ENCODE measurements around the gene ENTHD1.
"Not testable (repeated sequence)": the region's sequence is repeated elsewhere in the genome, so short reads cannot be mapped to it uniquely, and the experiment has no call there.

The ENTHD1 gene

DNA sequence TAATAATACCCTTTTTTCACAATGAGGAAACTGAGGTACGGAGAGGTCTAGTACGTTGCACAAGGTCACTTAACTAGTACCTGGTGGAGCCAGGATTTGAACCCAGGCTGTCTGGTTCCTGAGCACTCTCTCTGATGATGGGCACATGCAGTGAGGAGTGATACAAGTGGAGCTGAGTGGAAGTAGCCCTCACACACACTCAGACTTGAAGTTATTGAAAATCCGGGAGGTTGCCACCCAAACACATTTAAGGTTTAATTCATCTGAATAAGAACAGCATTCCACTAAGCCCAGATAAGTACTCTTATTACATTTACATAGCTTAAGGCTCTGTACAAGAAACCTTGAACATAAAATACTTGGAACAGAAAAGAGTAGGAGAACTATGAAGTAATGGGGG lies 12.1 kb upstream of the ENTHD1 start:
- Histone ChIP-seq H3K4me2 (ENCODE audit: low read length) (no peak overlapping the region), H3K9me2 (ENCODE audit: low read depth, low read length) (no peaks in the 10 kb centered on the region), H3K79me2 (ENCODE audit: insufficient read depth, low read length) (no peaks in the 10 kb centered on the region), H3K4me3 (ENCODE audit: low read depth, low read length, poor library complexity, severe bottlenecking) (no peak overlapping the region), H3K27me3 (ENCODE audit: insufficient read depth, low read length) (no peaks in the 10 kb centered on the region), H3K9ac (ENCODE audit: low read length) (no peak overlapping the region), H3F3A (ENCODE audit: insufficient read depth, low read length) (no peaks in the 10 kb centered on the region), H3K27ac (ENCODE audit: low read depth, low read length, poor library complexity, severe bottlenecking) (no peak overlapping the region), H4K20me1 (ENCODE audit: insufficient read depth, low read length) (no peaks in the 10 kb centered on the region), H3K9me3 (ENCODE audit: low read length) (no peaks in the 10 kb centered on the region), H3K36me3 (ENCODE audit: insufficient read depth, low read length) (no peaks in the 10 kb centered on the region), H3K4me1 (ENCODE audit: insufficient read depth, low read length, severe bottlenecking) (no peaks in the 10 kb centered on the region), H2AFZ (ENCODE audit: low read length) (no peak overlapping the region)
- TF ChIP-seq EZH2 (IDR thresholded peaks at IDR 0.05; ENCODE audit: borderline replicate concordance, low read length) = no peak
- TF ChIP-seq, protein P1, sequence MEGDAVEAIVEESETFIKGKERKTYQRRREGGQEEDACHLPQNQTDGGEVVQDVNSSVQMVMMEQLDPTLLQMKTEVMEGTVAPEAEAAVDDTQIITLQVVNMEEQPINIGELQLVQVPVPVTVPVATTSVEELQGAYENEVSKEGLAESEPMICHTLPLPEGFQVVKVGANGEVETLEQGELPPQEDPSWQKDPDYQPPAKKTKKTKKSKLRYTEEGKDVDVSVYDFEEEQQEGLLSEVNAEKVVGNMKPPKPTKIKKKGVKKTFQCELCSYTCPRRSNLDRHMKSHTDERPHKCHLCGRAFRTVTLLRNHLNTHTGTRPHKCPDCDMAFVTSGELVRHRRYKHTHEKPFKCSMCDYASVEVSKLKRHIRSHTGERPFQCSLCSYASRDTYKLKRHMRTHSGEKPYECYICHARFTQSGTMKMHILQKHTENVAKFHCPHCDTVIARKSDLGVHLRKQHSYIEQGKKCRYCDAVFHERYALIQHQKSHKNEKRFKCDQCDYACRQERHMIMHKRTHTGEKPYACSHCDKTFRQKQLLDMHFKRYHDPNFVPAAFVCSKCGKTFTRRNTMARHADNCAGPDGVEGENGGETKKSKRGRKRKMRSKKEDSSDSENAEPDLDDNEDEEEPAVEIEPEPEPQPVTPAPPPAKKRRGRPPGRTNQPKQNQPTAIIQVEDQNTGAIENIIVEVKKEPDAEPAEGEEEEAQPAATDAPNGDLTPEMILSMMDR (IDR thresholded peaks at IDR 0.05; ENCODE audit: low read length) = no peak

DNA sequence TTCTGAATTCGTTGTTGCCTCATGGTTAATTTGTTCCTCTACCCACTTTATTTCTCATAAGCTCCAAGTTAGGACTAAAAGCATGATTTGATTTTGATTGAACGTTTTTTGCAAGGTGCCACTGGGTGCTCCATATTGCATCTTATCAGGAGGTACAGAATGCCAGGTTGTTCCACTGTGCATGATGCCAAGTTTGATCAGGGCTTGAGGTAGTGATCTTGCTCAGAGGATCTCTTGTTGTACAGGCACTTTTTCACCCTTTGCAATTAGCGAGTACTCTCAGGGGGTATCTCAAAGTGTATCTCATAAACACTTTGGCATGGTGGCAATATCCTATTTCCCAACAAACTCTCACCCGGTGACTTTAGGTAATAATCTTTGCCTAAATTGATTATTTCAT lies 11.3 kb upstream of the ENTHD1 start:
- no peaks in the 10 kb centered on the region for H3K9me2 ChIP-seq (ENCODE audit: low read depth, low read length)
- no peaks in the 10 kb centered on the region for H3K4me1 ChIP-seq (ENCODE audit: insufficient read depth, low read length, severe bottlenecking)
- no peak overlapping the region for H3K27ac ChIP-seq (ENCODE audit: low read depth, low read length, poor library complexity, severe bottlenecking)
- H3K4me3 ChIP-seq (ENCODE audit: low read depth, low read length, poor library complexity, severe bottlenecking) = no peak overlapping the region
- H2AFZ ChIP-seq (ENCODE audit: low read length) = no peak overlapping the region
- no peak overlapping the region for H3K4me2 ChIP-seq (ENCODE audit: low read length)
- H3F3A ChIP-seq (ENCODE audit: insufficient read depth, low read length) = no peaks in the 10 kb centered on the region
- H3K27me3 ChIP-seq (ENCODE audit: insufficient read depth, low read length) = no peaks in the 10 kb centered on the region
- TF ChIP-seq EZH2 (IDR thresholded peaks at IDR 0.05; ENCODE audit: borderline replicate concordance, low read length) = no peak
- TF ChIP-seq, protein P1 (IDR thresholded peaks at IDR 0.05; ENCODE audit: low read length) = no peak
- H3K9me3 ChIP-seq (ENCODE audit: low read length) = no peaks in the 10 kb centered on the region
- H3K36me3 ChIP-seq (ENCODE audit: insufficient read depth, low read length) = no peaks in the 10 kb centered on the region
- H3K79me2 ChIP-seq (ENCODE audit: insufficient read depth, low read length) = no peaks in the 10 kb centered on the region
- H3K9ac ChIP-seq (ENCODE audit: low read length) = no peak overlapping the region
- no peaks in the 10 kb centered on the region for H4K20me1 ChIP-seq (ENCODE audit: insufficient read depth, low read length)

DNA sequence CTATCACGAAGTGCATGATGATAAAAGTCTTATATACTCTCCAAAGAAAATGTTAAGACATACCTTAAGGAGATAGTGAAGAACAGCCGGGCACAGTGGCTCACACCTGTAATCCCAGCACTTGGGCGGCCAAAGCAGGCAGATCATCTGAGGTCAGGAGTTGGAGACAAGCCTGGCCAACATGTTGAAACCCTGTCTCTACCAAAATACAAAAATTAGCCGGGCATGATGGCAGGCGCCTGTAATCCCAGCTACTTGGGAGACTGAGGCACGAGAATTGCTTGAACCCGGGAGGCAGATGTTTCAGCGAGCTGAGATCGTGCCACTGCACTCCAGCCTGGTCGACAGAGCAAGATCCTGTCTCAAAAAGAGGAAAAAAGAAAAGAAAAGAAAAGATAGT lies 10.5 kb upstream of the ENTHD1 start:
- not testable (repeated sequence) for H3K9ac ChIP-seq (ENCODE audit: low read length); H3K9me2 ChIP-seq (ENCODE audit: low read depth, low read length); H3K79me2 ChIP-seq (ENCODE audit: insufficient read depth, low read length); H3K36me3 ChIP-seq (ENCODE audit: insufficient read depth, low read length); H3K9me3 ChIP-seq (ENCODE audit: low read length); H3K4me1 ChIP-seq (ENCODE audit: insufficient read depth, low read length, severe bottlenecking); H3F3A ChIP-seq (ENCODE audit: insufficient read depth, low read length); H3K27me3 ChIP-seq (ENCODE audit: insufficient read depth, low read length); H3K27ac ChIP-seq (ENCODE audit: low read depth, low read length, poor library complexity, severe bottlenecking); H3K4me2 ChIP-seq (ENCODE audit: low read length); H2AFZ ChIP-seq (ENCODE audit: low read length); H4K20me1 ChIP-seq (ENCODE audit: insufficient read depth, low read length); H3K4me3 ChIP-seq (ENCODE audit: low read depth, low read length, poor library complexity, severe bottlenecking)

DNA sequence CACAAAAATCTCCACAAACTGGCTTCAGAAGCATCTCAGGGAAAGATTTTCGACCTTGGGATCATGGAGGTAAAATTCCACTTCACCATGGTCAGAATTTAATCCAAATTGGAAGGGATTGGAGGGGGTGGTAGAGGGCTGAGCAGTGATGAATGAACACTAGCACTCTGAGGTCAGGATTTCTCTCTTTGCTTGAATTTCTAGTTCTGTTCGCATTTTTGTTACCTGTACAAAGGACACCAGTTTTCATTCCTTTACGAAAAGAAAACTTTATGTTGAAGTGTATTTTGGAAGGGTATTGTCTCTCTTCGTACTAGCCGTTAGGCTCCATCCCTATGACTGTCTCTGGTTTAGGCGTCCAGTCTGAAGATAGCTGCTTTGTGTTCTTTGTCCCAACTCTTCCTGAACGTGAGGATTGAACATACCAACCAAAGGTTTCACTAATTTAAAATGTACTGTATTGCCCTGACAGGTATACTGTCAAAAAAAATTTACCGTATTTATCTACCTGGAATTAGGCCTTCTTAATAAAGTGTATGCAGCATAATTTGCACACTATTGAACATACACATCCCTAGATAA lies 8.1 kb upstream of the ENTHD1 start:
- Histone ChIP-seq H3K4me2 (ENCODE audit: low read length) (no peak overlapping the region), H3K4me3 (ENCODE audit: low read depth, low read length, poor library complexity, severe bottlenecking) (no peak overlapping the region), H3K27me3 (ENCODE audit: insufficient read depth, low read length) (no peaks in the 10 kb centered on the region), H3K79me2 (ENCODE audit: insufficient read depth, low read length) (no peaks in the 10 kb centered on the region), H2AFZ (ENCODE audit: low read length) (no peak overlapping the region), H3K9me2 (ENCODE audit: low read depth, low read length) (no peaks in the 10 kb centered on the region), H3K4me1 (ENCODE audit: insufficient read depth, low read length, severe bottlenecking) (no peaks in the 10 kb centered on the region), H3K36me3 (ENCODE audit: insufficient read depth, low read length) (no peaks in the 10 kb centered on the region), H3K27ac (ENCODE audit: low read depth, low read length, poor library complexity, severe bottlenecking) (no peak overlapping the region), H3K9me3 (ENCODE audit: low read length) (no peaks in the 10 kb centered on the region), H3K9ac (ENCODE audit: low read length) (no peak overlapping the region), H4K20me1 (ENCODE audit: insufficient read depth, low read length) (no peaks in the 10 kb centered on the region), H3F3A (ENCODE audit: insufficient read depth, low read length) (no peaks in the 10 kb centered on the region)
- no peak for TF ChIP-seq EZH2 (IDR thresholded peaks at IDR 0.05; ENCODE audit: borderline replicate concordance, low read length)
- TF ChIP-seq, protein P1 (IDR thresholded peaks at IDR 0.05; ENCODE audit: low read length) = no peak
